ENCODE data around the gene THSD4.

The THSD4 gene

GRCh38 chr15:71218272-71218805, 103.1 kb downstream of the THSD4 start:
- TF ChIP-seq, protein P1, sequence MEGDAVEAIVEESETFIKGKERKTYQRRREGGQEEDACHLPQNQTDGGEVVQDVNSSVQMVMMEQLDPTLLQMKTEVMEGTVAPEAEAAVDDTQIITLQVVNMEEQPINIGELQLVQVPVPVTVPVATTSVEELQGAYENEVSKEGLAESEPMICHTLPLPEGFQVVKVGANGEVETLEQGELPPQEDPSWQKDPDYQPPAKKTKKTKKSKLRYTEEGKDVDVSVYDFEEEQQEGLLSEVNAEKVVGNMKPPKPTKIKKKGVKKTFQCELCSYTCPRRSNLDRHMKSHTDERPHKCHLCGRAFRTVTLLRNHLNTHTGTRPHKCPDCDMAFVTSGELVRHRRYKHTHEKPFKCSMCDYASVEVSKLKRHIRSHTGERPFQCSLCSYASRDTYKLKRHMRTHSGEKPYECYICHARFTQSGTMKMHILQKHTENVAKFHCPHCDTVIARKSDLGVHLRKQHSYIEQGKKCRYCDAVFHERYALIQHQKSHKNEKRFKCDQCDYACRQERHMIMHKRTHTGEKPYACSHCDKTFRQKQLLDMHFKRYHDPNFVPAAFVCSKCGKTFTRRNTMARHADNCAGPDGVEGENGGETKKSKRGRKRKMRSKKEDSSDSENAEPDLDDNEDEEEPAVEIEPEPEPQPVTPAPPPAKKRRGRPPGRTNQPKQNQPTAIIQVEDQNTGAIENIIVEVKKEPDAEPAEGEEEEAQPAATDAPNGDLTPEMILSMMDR (IDR thresholded peaks at IDR 0.05; ENCODE audit: low read depth, low read length, missing control alignments) = no peak
- DNase-seq (ENCODE audit: extremely low read depth, low read depth) = no peak

DNA sequence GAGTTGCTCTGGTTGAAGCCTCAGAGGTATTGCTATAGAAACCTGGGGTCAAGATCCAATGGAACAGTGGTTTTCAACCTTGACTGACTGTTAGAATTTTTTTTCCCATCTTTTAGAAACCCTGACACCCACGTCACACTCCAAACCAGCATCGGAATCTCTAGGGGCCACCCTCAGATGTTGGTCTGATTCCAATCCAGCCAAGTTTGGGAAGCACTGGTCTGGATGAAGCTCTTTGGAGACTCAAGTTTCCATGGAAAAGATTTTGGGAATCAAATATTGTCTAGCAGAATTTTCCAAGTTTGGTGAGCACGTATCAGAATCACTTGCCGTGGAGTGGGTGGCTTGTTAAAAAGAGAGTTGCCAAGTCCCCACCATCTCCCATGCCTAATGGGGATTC, 103.8 kb downstream of the THSD4 start:
- no peak for DNase-seq (ENCODE audit: extremely low read depth, low read depth)
- TF ChIP-seq, protein P1 (IDR thresholded peaks at IDR 0.05; ENCODE audit: low read depth, low read length, missing control alignments) = no peak
- H3K4me3 ChIP-seq (replicated peaks; ENCODE audit: low read depth, low read length) = no peak overlapping the region

More at GRCh38 chr15:71218272-71218805, 103.1 kb downstream of the THSD4 start:
- no peak overlapping the region for H3K4me3 ChIP-seq (replicated peaks; ENCODE audit: low read depth, low read length)

GRCh38 chr15:71219645-71220044, 104.4 kb downstream of the THSD4 start:
- DNase-seq (ENCODE audit: extremely low read depth, low read depth) = no peak
- H3K4me3 ChIP-seq (replicated peaks; ENCODE audit: low read depth, low read length) = no peak overlapping the region
- TF ChIP-seq, protein P1 (IDR thresholded peaks at IDR 0.05; ENCODE audit: low read depth, low read length, missing control alignments) = no peak

DNA sequence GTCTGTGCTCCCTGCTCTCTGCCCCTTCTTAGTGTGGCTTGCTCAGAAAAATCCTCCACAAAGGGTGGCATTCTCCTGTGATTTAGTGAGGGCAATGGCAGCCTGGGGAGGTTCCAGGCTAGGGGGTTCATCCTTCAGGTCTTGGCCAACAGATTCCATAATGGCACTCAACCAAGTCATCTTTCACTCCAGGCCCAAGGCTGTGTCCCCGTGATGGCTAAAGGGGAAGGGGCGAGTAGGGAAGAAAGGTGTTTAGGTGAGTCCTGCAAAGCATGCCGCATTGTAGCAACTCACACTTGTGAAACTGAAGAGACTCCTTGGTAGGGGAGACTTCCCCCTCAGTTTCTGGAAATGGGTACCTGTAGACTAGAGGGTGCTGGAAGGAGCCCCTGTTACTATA, 105.6 kb downstream of the THSD4 start:
- no peak for DNase-seq (ENCODE audit: extremely low read depth, low read depth)
- TF ChIP-seq, protein P1 (IDR thresholded peaks at IDR 0.05; ENCODE audit: low read depth, low read length, missing control alignments) = no peak
- H3K4me3 ChIP-seq (replicated peaks; ENCODE audit: low read depth, low read length) = no peak overlapping the region

DNA sequence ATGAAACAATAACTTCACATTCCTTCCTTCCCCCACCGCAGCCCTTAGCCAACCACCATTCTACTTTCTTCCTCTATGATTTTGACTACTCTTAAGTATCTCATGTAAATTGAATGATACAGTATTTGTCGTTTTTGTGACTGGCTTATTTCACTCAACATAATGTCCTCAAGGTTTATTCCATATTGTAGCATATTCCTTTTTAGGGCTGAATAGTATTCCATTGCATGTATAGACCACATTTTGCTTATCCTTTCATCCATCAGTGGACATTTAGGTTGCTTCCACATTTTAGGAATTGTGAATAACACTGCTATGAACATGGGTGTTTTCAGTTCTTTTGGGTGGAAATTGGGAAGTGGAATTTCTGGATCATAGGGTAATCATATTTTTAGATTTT, 106.1 kb downstream of the THSD4 start:
- no peak for DNase-seq (ENCODE audit: extremely low read depth, low read depth)
- TF ChIP-seq, protein P1 (IDR thresholded peaks at IDR 0.05; ENCODE audit: low read depth, low read length, missing control alignments) = no peak
- H3K4me3 ChIP-seq (replicated peaks; ENCODE audit: low read depth, low read length) = no peak overlapping the region

- DNase-seq (ENCODE audit: extremely low read depth, low read depth) = no peak
- TF ChIP-seq, protein P1 (IDR thresholded peaks at IDR 0.05; ENCODE audit: low read depth, low read length, missing control alignments) = no peak
- no peak overlapping the region for H3K4me3 ChIP-seq (replicated peaks; ENCODE audit: low read depth, low read length)
These were observed 108.2 kb downstream of the THSD4 start for GRCh38 chr15:71223516-71223915.

DNA sequence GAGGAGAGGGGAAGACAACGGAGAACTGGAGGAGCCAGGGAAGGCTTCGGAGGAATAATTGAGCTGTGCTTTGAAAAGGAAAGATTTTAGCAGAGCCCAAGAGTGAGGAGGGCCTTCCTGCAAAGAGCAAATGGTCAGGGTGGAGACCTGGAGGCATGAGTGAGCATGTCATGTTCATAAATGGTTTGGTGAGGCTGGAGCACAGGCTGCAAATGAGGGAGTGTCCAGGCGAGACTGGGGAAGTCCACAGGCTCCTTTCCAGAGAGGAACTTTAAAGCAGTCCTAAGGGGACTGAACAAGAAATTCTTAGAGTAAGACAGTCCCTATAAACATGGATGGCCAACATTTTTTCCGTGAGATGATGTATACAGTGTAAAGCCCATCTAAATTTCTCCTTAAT, 108.8 kb downstream of the THSD4 start:
- no peak for DNase-seq (ENCODE audit: extremely low read depth, low read depth)
- TF ChIP-seq, protein P1 (IDR thresholded peaks at IDR 0.05; ENCODE audit: low read depth, low read length, missing control alignments) = no peak
- H3K4me3 ChIP-seq (replicated peaks; ENCODE audit: low read depth, low read length) = no peak overlapping the region
